GM19452 (cell line): ENCODE measurements around the gene FAM222B.
"Not testable (repeated sequence)": the region's sequence is repeated elsewhere in the genome, so short reads cannot be mapped to it uniquely, and the experiment has no call there.

ENCODE experiments used
- ATAC-seq: cut with Tn5 transposase; IDR thresholded peaks from one replicate; pipeline ENCODE4 v1.9.1; 2021; ENCODE audit not compliant: unreplicated experiment

The FAM222B gene

DNA sequence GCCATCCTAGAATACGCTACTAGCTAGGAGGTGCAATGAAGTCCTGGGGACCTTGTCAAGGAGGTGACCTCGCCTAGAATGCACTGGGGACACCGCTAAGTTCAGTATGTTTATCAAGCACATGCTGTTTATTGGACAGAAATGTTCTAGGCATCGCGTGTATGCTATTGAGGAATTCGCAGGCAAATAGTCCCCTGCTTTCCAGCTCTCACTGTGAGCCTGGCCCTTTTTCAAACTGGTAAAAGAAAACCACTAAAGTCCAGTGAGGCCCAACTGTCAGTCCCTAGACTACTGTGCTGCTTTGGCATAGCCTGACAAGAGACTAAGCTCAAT lies 1.2 kb upstream of the FAM222B start:
- ATAC-seq, result no peak

DNA sequence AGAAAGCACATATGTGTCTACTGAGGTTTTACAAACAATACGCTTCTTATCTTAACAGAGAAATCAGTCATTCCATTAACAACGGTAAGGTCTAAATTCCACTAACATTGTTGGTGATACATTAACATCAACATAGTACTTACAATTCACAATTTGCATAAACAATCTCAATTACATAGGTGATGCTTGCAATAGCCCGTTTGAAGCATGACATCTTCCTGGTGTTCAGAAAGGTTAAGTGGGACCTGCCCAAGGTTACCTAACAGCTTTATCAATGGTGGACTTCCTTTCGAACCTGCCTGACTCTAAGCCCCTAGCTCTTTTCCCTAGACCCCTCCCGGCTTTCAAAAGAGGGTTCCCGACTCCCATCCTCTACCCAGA lies 699 bp downstream of the FAM222B start:
- ATAC-seq, result no peak

DNA sequence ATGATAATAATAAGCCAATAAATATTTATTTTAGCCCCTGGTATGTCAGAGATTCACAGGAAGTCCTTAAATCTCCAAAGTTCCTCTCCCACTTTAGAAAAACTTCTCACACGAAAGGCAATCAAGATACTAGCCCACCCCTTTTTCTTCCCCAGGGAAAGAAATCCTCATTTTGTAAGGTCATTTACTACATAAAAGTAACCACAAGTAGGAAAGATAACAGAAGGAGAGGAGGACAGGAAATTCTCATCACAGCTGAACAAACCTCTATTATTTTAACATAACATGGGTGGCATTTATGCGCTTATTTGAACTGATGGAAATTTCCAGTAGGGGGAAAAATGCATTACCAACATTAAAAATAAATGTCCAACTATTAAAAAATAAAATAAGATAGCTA lies 3.4 kb downstream of the FAM222B start:
- ATAC-seq, result no peak

DNA sequence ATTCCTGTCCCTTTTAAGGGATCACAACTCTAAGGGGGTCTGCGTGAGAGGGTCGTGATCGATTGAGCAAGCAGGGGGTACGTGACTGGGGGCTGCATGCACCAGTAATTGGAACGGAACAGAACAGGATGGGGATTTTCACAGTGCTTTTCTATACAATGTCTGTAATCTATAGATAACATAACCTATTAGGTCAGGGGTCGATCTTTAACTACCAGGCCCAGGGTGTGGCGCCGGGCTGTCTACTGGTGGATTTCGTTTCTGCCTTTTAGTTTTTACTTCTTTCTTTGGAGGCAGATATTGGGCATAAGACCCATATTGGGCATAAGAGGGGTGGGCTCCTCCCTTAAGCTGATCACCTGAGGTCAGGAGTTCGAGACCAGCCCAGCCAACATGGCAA lies 6.0 kb downstream of the FAM222B start:
- not testable (repeated sequence) for ATAC-seq

DNA sequence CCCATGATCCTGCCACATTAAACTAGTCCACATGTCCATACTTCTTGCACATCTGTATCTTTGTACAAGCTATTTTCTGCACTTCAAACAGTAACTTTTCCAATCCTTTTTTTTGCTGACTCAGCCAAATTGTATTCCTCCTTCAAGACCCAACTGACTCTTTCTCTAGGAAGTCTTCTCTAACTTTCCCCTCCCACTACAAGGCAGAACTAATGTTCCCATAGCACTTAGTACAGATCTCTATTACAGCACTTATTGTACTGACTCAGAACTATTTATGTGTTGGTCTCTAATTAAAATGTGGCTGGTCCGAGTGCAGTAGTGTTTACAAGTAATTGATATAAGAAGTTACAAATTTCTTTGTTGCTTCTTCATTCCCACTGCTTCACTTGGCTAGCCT lies 8.2 kb downstream of the FAM222B start:
- no peak for ATAC-seq

DNA sequence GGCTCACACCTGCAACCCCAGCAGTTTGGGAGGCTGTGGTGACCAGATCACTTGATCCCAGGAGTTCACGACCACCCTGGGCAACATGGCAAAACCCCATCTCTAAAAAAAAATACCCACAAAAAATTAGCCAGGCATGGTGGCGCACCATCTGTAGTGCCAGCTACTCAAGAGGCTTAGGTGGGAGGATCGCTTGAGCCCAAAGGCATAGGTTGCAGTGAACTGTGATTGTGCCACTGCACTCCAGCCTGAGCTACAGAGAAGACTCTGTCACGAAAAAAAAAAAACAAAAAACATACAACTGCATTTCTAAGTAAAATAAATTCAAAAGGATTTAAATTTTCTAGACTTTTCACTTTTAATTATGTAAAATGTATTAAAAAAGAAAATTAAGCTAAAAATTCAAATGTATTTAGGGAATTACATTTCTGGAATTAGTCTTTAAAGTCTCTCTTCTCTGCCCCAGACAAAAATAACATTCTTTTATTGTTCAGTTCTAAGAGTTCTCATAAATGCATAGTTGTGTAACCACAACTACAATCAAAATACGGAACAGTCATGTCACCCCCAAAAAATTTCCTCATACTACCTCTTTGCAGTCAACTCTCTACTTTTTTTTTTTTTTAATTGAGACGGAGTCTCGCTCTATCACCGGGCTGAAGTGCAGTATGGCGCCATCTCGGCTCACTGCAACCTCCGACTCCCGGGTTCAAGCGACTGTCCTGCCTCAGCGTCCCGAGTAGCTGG lies 14.1 kb downstream of the FAM222B start:
- ATAC-seq, result no peak

DNA sequence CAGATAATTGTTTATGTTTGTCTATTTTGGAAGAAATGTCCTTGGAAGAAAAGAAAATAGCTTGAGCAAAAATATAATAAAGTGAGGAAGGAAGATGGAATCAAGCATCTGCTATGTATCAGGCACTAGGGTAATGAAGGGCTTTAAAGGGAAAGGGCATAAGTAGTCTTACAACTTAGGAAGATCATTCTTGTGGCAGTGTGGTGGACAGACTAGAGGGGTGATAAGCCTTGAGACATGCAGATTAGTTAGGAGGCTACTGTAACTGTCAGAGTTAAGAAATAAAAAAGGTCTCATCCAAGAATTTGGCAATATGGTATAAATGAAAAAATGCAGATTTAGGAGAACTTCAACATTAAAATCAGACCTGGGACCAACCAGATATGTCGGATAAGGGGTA lies 14.9 kb downstream of the FAM222B start:
- no peak for ATAC-seq

DNA sequence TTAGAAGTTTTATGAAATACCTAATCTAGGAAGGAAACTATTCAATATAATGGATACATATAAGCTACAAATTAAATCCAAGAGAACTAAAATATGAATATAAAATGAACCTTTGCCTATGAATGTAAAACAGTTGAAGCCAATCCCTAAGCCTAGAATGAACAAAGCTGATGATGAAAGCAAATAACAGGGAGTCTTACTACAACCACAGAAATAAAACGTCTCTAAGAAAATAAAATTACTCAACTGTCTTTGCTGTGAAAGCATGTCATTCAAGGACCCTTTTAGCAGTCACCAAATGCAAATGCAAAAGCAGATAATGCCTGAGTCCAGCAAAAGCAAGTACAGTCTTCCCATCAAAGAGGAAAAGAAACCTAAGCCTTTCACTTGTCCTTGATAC lies 23.0 kb downstream of the FAM222B start:
- no peak for ATAC-seq

DNA sequence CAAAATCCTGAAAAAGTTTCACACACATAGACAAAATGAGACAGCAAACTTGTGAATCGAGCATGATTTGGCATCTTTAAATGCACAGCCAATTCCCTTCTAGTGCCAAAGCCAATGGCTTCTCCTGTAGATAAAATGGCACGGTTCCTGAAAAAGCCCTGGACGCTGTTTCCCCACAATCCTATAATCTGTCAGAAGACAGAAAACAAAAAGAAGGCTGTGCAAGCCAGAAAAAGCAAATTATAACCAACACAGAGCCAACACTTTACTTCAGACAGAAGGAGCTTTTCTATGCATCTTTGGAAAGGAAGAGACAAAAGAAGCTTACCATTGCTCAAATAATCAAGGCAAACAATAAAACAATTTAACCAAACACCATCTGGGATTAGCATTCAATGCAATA lies 23.8 kb downstream of the FAM222B start:
- ATAC-seq, result no peak

DNA sequence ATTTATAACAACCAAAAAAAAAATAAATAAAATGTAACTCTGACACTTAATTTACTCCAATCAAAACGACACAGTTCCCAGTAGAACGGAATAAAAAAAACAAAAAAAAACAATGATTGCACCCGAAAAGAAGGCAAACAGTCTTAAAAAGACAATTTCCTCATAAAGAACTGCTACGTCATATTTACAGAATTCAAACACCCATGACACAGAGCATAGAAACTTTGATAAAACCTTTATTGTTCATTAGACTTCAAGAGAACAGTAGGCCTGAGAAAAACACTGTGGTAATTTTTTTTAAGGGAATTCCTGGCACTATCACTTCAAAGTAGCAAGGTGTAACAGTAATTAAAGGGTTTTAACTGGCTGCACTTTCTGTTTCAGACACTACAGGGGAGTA lies 26.1 kb downstream of the FAM222B start:
- ATAC-seq, result no peak

DNA sequence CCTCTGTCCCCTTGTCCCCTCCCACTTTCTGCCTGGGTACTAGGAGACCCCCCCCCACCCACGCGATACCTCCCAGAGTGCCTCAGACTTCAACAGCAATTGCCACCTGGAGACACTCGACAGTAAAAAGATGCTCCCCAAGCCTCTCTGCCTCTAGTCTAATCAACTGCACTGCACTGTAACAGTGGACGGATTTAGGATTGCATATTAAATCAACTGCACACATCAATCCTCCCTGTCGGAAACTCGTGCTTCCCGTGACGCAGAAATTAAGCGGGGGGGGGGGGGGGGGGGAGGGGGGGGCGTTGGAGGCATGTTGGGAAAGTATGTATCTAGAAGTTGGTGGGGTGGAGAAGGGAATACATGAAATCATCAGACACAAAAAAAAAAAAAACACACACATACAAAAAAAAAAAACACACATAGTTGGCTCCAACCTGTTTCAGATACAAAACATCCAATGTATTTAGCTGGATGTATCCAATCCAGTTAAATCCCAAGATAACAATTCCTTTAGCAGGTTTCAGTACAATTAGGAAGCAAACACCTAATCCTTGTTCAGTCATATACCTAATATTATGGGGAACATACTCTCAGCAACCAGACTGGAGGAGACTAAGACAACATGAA lies 29.7 kb downstream of the FAM222B start:
- no peak for ATAC-seq

DNA sequence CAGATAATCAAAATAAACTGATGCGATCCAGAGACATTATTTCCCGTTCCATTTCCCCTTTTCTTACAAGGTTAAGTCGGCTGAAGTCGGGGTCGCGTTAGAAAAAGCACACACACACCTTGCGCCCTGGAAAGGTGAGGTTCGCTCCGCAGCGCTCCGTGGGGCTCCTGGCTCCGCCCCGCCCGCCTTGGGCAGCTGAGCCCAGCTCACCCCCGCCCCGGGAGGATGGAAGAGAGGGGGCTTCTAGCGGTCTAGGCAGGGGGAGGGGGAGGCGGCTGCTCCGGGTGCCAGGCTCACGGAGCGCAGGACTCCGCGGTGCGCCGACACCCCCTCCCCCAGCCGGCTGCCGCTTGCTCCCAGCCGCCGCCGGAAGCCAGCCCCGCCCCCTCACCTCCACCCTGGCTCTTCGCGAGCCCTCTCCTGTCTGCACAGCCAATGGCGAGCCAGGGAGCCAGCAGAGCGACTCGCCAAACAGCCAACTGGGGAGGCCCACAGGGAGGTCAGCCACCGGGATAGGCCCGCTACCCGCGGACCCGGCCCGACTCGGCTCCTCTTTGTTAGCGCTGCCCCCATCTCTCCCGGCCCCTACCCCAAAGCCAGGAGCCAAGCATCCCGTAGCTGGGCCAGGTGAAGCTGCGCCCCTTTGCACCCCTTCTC lies 30.4 kb downstream of the FAM222B start:
- peak; percentile 98 for ATAC-seq

DNA sequence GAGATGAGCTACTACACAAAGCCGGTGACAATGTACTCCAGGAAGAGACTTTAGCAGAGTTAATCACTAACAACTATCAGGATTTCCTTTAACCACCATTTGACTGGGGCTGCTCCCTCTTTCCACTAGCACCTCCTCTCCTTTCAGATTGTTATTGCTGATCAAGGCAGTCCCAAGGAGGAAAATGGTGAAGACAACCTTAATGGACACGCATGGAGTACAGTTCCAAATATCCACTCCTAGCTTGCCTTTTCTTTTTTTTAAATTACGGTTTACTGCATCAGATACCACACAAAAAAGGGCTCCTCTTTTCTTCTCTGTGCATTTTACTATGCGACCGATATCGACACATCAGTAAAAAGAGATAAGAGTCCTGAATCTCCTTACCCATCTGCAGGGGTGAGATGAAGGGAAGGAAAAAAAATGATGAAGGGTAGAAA lies 30.9 kb downstream of the FAM222B start:
- no peak for ATAC-seq

DNA sequence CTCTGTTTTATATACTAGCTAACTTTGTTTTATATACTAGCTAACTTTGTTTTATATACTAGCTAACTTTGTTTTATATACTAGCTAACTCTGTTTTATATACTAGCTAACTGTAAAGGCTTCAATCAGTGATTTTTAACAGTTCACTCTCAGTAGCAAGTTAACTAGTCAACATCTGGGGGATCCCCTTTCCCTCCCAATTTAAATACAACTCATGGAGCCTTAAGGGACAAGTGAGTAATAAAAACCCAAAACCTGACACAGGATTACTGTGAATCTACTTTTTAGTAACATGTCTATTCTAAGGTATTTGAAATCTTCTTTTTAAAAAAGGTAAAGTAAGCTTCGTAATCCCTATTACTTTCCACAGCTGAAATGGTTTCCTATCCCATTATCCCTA lies 32.2 kb downstream of the FAM222B start:
- ATAC-seq, result no peak

DNA sequence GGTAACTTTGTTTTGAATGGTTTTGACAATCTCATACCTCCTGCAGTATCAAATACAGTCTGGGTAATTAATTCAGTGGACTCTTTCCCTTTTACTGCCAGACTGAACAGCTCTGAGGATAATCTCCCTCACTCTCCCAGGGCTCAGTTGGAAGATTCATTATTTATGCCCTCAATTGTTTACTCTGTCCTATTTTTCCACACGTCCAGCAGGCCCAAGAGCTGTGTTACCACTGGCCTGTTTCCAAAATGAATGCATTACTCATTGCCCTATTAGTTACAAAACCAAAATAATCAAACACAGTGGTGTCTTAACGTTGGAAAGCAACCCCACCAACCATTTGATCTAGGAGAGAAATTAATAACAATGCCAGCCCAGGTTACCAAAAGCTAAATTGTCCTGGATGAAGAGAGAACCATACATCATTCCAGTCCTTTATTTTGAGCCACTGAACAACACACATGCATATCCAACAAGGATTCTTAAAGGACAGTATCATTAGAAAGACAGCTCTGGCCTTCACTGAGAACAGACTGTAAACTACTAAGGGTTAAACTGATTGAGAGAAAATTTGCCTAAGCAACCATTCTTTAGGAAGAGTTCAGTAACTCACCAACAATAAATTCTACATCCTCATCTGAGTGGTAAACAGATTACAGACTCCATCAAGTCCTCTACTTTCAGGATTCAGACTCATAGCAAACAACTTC lies 34.5 kb downstream of the FAM222B start:
- no peak for ATAC-seq

DNA sequence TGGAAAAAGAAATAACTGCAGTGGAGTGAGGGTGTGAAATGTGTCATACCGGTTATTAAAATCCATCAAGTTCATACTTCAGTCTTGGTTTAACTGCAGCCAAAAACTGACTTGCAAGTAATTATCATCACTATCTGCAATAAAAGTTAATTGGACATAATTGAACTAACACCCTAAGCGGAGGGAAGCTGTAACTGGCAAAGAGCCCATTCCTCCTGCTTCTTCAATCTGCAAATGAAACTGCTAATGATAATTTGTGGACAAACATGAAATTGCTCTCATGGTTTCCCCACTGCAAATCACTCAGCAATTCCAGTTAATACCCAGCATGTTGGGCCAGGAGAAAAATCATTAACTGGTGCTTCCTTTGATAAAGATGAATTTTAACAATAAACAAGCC lies 46.5 kb downstream of the FAM222B start:
- no peak for ATAC-seq

DNA sequence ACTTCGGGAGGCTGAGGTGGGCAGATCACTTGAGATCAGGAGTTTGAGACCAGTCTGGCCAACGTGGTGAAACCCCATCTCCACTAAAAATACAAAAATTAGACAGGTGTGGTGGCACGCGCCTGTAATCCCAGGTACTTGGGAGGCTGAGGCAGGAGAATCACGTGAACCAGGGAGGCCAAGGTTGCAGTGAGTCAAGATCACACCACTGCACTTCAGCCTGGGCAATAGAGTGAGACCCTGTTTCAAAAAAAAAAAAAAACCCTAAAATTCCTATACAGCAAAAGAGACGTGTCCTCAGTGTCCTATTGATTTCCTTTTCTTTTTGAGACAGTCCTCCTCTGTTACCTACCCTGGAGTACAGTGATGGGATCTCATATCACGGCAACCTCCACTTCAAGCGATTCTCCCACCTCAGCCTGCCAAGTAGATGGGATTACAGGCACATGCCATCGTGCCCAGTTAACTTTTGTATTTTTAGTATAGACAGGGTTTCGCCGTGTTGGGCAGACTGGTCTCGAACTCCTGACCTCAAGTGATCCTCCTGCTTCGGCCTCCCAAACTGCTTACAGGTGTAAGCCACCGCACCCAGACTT lies 47.6 kb downstream of the FAM222B start:
- ATAC-seq, result not testable (repeated sequence)

DNA sequence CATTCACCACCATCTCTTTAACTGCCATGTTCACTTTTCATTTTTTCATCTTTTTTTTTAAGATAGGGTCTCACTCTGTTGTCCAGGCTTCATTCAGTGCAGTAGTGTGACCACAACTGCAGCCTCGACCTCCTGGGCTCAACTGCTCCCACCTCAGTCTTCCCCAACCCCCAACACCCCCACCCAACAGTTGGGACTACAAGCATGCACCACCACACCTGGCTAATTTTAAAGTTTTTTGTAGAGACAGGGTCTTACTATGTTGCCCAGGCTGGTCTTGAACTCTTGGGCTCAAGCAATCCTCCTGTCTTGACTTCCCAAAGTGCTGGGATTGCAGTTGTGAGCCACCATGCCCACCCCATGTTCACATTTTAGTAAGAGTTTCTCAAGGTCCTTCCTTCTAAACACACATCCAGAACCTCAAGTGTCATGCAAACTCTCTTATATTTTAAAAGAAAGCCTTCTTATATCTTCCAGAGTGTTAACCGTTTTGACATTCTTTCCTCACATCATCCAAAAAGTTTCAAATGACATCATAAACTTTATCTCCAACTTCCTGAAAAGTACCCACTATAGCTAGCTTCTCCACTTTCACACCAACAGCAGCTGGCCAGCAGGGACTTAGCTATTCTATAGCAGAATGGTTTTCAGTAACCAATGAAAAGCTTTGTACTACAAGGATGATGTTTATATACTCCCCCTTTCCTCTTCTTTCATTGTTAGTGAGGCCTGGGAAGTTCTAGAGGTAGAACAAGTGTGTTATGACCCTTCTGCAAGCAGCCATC lies 49.5 kb downstream of the FAM222B start:
- ATAC-seq, result no peak

DNA sequence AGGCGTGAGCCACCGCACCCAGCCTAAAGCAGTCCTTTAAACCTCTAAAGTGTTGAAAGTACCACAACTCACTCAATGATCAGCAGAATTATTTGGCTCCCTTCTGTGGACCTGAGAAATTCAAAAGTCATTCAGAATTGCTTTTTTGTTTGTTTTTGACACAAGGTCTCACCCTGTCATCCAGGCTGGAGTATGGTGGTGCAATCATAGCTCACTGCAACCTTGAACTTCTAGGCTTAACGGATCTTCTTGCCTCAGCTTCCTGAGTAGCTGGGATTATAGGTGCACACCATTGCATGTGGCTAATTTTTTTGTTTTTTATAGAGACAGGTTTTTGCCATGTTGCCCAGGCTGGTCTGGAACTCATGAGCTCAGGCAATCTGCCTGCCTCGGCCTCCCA lies 54.5 kb downstream of the FAM222B start:
- no peak for ATAC-seq

DNA sequence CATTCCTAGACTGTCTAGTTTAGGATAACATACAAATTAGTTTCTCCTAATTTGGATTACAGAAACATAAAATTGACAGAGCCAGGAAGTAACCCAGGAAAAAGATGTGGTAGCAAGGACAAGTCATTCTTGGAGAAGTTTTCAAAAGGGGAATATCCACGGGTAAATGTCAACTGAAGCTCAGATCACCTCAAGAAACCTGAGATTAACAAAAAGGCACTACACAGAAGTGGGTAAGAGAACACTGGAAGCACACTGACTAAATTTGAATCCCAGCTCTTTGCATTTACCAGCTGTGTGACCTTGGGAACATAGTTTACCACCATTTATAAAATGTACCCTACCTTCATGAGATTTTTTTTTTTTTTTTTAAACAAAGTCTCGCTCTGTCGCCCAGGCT lies 59.4 kb downstream of the FAM222B start:
- ATAC-seq, result no peak

DNA sequence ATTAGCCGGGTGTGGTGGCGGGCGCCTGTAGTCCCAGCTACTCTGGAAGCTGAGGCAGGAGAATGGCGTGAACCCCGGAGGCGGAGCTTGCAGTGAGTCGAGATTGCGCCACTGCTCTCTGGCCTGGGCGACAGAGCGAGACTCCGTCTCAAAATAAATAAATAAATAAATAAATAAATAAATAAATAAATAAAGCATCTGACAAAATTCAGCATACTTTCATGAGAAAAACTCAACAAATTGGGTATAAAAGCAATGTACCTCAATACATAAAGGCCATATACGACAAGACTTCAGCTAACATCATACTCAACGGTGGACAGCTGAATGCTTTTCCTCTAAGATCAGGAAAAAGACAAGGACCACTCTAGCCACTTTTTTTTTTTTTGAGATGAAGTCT lies 63.0 kb downstream of the FAM222B start:
- not testable (repeated sequence) for ATAC-seq
